Suppressor macrophage treated with lipopolysaccharide for 4 hours (primary cell): ENCODE measurements around the gene MMP10.

Experiments
- DNase-seq: peaks from one replicate; pipeline ENCODE4 v3.0.0-alpha.2; 2020

MMP10 gene

GRCh38 chr11:102780491-102780918 is at the start of gene MMP10:
Gene MMP10 (minus strand): TSS chr11:102780628. CDS start chr11:102780591, 37 bp downstream.
- peak; percentile 44 for DNase-seq

DNA sequence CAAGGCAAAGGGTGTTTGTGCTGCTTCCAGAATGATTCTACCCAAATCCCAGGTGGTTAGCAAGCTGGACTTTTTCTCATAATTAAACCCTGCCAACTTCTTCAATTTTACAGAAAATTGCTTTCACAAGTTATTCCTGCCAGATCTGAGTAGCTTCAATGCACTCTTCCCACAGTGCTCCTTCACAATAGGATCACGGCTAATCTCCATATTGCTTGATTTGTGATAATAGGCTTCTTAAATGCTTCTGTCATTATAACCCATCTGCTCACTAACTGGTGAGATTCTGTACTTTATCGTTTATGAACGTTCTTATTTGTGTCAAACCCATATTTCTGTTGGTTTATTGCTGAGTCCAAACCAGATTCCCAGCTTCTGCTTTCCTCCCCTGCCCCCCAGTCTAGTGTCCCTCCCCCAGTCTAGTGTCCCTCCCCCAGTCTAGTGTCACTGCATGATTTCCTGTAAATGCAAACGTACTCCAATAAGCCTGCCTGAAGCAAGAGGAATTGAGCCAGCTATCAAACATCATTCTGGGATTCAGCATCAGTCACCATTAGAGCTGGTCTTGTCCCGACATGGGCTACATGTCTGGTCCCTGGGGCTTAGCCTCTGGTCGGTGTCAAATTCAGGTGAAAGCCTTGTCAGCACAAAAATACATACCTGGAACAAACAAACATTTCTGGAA is 49.0 kb upstream of the MMP10 start:
- DNase-seq: no peak

DNA sequence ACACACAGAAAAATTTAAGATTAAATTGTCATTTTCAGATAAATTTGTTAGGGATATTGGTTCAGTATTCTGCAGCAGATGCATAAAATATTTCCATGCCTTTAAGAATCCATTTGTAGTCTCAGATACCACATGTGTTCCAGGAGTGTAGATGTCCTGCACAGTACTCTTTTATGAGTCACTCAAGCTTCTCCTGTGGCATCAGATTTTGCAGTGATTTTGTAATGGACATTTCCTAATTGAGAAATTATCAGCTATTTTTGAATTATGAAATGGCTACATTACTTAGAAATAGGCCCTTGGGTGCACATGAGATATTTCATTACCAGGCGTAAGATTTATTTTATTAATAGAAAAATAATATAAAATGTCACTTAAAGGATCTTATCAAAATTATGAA is 44.1 kb upstream of the MMP10 start:
- DNase-seq: peak; percentile 6

GRCh38 chr11:102819491-102819890 is 39.1 kb upstream of the MMP10 start:
- no peak for DNase-seq

DNA sequence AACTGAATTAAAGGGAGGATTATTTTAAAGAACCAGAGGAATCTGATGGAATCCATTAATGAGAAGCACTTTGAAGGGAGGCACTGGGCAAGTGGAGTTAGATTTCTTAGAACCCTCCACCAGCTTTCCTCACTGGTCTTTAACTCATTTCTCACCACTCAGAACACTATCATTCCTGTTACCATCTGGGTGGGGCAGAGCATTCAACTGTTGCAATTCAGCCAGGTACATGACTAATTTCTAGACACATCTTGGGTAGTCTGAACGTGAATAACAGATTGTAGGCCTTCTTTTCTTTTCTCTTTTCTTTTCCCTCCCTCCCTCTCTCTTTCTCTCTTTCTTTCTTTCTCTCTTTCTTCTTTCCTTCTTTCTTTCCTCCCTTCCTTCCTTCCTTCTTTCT is 33.1 kb upstream of the MMP10 start:
- no peak for DNase-seq

- no peak for DNase-seq
These were observed 31.8 kb upstream of the MMP10 start for GRCh38 chr11:102812188-102812587.

DNA sequence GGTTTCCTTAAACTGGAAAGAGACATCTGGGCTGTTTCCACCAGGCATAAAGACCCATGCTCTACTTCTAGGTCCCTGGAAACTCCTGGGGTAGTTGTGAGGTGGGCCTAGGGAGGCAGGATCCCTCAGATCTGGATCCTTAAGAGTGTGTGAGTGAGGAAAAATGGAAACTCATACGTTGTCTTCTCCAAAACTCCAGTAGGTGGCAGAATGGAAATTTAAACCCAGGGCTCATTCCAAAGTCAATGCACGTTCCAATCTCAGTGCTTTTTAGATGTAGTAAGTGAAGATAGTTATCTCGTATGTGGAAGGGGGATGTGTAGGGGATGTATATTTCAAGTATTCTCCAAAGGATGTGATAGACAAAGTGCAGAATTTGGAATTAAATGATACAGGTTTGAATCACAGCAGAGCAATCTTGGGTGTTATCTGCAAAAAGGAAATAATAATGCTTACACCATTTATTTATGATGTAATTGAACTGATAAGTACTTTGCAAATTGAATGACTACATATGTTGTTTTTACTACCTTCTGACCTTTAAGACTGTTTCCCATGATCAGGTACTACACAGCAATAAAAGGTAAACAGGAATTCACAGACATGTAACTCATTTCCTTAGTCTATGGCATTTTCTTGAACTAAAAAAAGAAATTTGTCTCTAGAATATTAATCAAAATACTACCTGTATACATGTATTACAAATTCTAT is 30.7 kb upstream of the MMP10 start:
- peak; percentile 25 for DNase-seq

GRCh38 chr11:102809971-102810370 is 29.5 kb upstream of the MMP10 start:
- no peak for DNase-seq

GRCh38 chr11:102807921-102808320 is 27.5 kb upstream of the MMP10 start:
- DNase-seq: no peak

GRCh38 chr11:102806296-102806695 is 25.9 kb upstream of the MMP10 start:
- DNase-seq: no peak

DNA sequence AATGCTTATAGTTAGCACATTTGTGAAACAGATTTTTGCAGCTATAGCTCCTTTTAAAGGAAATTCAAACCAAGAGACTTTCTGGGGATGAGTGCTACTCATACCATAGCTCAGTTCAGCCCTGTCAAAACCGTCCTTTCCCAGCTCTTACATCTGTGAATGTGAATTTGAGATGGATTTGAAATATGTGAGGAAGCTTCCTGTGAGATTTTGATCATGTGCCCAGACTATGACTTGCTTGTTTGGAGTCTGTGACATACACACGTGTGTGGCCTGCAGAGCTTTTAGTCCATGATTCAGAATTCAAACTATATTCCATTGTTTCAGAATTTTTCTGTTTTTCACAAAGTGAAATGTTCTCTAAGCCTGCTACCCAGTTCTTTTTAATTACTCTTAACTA is 21.9 kb upstream of the MMP10 start:
- no peak for DNase-seq

GRCh38 chr11:102800767-102801166 is 20.3 kb upstream of the MMP10 start:
- DNase-seq: no peak

GRCh38 chr11:102799681-102800340 is 19.4 kb upstream of the MMP10 start:
- DNase-seq: peak; percentile 9

DNA sequence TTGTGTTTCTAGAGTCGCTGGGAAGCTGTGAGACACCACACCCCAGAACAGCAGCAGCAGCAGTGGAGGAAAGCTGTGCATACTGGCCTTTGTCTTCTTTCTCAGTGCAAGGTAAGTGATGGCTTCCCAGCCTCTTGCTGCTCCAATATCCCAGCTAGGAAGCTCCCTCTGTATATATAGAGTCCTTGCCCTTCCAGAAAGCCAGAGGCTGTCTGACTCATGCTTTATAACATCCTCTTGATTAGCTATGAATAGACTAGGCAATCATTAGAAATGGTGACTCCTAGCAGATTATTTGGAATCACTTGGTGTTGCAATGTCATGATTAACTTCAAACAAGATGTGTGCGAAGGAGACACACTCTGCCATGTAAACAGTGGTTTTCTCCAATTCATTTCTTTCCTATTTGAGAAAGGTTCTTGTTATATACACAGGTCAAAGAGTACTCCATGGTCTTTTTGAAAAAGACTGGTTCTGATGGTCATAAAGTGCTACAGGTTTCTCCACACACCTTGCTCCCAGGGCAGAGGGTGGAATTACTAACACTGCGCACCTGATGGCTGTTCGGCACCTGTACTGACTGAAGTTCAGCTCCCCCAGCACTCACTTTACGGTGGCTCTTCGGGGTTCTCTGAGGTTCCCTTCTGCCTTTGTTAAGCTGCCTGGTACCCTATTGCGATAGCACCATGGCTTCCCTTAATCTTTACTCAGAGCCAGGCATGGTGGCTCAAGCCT is 17.8 kb upstream of the MMP10 start, which contains the start of gene MMP1:
Gene MMP1 (minus strand): TSS at position 149 of the 735 bp plus-strand sequence. CDS start 68 bp downstream, at position 81.
- DNase-seq: no peak

- DNase-seq: peak; percentile 71
These were observed 14.0 kb upstream of the MMP10 start for GRCh38 chr11:102794382-102794781.

- no peak for DNase-seq
These were observed 13.4 kb upstream of the MMP10 start for GRCh38 chr11:102793677-102794290.

DNA sequence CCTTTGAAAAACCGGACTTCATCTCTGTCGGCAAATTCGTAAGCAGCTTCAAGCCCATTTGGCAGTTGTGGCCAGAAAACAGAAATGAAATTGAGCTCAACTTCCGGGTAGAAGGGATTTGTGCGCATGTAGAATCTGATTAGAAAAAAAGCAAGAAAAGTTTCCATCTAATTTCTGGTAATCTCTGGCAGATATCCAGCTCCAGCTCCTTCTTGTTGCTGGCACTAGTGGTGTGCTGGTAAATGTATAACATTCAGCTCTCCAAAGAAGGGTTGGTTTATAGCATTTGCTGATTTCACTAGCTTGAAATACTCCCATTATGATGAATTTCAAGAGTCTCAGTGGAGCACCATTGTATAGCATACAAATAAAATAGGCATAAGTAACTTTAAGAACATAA is 12.2 kb upstream of the MMP10 start:
- DNase-seq: no peak

- DNase-seq: no peak
These were observed 11.0 kb upstream of the MMP10 start for GRCh38 chr11:102791271-102792036.

- no peak for DNase-seq
These were observed 8.0 kb upstream of the MMP10 start for GRCh38 chr11:102788334-102788995.

GRCh38 chr11:102784380-102784779 is 4.0 kb upstream of the MMP10 start:
- DNase-seq: no peak

DNA sequence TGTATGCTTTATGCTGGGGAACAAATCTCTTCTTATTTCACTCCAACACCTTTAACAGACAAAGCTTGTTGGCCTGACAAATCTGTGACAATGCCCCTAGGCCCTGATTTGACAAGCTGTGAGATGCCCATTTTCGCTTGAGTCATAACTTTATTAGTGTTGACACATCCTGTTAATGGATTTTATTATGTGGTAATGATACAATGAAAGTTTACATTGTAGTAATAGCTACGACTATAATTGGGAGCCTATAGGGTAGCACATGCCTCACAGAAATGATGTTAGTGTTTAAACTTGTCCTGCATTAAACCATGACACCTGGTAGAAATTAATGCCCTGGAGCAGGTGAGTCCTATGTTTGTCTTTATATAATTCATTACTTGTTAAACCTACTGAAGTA is 3.3 kb upstream of the MMP10 start:
- DNase-seq: no peak
